GM13976 (cell line): Measurements from ENCODE around the gene CHD9.
A peak's percentile ranks its signal among the peaks of the same experiment; 100 is the strongest.

ENCODE experiments used
- DNase-seq: peaks from one replicate; pipeline ENCODE4 v3.0.0; 2012; ENCODE audit warnings: low spot score
- in situ Hi-C: fragments of 300-500 bp; cut with MboI; formaldehyde crosslinking; loops from one replicate; pipeline ENCODE4 v1.12.0; 2022; ENCODE audit warnings: low sequenced_read_pairs, mixed read lengths, inconsistent platforms; ENCODE audit not compliant: unreplicated experiment
- TF ChIP-seq, protein P1 (sequence below): IDR thresholded peaks from 2 replicates; pipeline ENCODE4 v1.5.1; 2012; ENCODE audit warnings: borderline replicate concordance, mild to moderate bottlenecking; ENCODE audit not compliant: insufficient read depth; ENCODE audit errors: extremely low read depth, missing control alignments, control extremely low read depth

Gene CHD9

GRCh38 chr16:53054670-53055485 lies at the start of gene CHD9:
Gene CHD9, plus strand, starts transcription at chr16:53054991. Its CDS starts 101,099 bp downstream, at chr16:53156090.
- DNase-seq = peak; percentile 91
- in situ Hi-C loops = no loop called here
- TF ChIP-seq, protein P1, sequence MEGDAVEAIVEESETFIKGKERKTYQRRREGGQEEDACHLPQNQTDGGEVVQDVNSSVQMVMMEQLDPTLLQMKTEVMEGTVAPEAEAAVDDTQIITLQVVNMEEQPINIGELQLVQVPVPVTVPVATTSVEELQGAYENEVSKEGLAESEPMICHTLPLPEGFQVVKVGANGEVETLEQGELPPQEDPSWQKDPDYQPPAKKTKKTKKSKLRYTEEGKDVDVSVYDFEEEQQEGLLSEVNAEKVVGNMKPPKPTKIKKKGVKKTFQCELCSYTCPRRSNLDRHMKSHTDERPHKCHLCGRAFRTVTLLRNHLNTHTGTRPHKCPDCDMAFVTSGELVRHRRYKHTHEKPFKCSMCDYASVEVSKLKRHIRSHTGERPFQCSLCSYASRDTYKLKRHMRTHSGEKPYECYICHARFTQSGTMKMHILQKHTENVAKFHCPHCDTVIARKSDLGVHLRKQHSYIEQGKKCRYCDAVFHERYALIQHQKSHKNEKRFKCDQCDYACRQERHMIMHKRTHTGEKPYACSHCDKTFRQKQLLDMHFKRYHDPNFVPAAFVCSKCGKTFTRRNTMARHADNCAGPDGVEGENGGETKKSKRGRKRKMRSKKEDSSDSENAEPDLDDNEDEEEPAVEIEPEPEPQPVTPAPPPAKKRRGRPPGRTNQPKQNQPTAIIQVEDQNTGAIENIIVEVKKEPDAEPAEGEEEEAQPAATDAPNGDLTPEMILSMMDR = peak; percentile 100

DNA sequence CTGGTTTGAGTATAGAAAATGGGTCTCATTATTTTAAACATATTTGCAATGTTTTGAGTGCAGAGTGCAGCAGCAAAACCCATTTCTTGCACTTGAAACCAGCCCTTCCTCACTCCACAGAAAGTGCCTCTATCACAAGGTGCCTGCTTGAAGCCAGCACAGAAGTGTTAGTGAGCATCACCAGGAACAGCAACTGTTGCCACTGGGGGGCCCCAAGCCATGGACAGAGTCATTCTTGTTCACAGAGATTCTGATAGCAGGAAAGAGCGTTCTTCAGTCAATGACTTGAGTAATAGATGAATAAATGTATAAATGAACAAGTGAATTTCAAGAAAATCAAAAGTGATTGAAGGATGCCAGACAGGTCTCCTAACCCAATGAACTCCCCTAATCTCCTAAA lies 47.7 kb upstream of the CHD9 start:
- in situ Hi-C loops = loop anchor here (25.0 kb wide), 1 partner anchor 820 kb away; no protein-coding TSS in a partner anchor
- no peak for DNase-seq
- TF ChIP-seq, protein P1 = no peak

GRCh38 chr16:53014287-53014686 lies 40.5 kb upstream of the CHD9 start:
- in situ Hi-C loops = loop anchor here (25.0 kb wide), 1 partner anchor 827 kb away; no protein-coding TSS in a partner anchor
- DNase-seq = no peak
- TF ChIP-seq, protein P1 = no peak

- TF ChIP-seq, protein P1 = no peak
- in situ Hi-C loops = loop anchor here (25.0 kb wide), 1 partner anchor 832 kb away; no protein-coding TSS in a partner anchor
- no peak for DNase-seq
Observed at GRCh38 chr16:53018834-53019416, 35.9 kb upstream of the CHD9 start.

DNA sequence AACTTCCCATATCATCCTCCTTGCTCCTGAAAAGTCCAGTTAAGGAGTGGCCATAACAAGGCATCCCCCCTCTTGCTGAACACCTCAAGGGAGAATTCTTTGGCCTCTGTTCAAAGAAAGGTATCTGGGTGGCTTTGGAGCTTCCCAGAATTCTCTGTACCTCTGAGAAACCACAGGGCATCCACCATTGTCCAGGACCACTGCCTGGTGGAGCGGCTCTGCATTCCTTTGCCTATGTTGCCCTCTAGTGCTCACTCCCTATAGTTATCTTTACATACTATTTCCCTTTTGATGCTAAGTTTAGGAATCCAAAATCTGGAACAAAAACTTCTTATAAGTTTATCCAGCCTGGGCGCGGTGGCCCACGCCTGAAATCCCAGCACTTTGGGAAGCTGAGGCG lies 32.4 kb upstream of the CHD9 start:
- in situ Hi-C loops = loop anchor here (25.0 kb wide), 1 partner anchor 835 kb away; no protein-coding TSS in a partner anchor
- DNase-seq = peak; percentile 48
- TF ChIP-seq, protein P1 = peak; percentile 26

- TF ChIP-seq, protein P1 = no peak
- DNase-seq = no peak
- in situ Hi-C loops = loop anchor here (25.0 kb wide), 1 partner anchor 837 kb away; no protein-coding TSS in a partner anchor
Observed at GRCh38 chr16:53024045-53024444, 30.7 kb upstream of the CHD9 start.
